A673 (cell line): ENCODE results near the gene CXCL12. TPM values are rescaled to one million over a fixed set of nuclear protein-coding genes. Genes with fewer than 3 reads are reported as not detected.

ENCODE experiments used
- BruUV-seq: library from RNA; stranded (reverse); fragments of 400-500 nt; replicated peaks from 2 replicates; lab custom pipeline; 2021; lab: Mats Ljungman, UMichigan
- CTCF ChIA-PET: fragments of 300-600 bp; sonication (Branson Sonifier 250); formaldehyde crosslinking; loops from one replicate; lab custom pipeline; 2022; ENCODE audit warnings: antibody characterized with exemption; lab: Charles Lee
- POLR2A ChIA-PET: fragments of 300-600 bp; sonication (Branson Sonifier 250); formaldehyde crosslinking; loops from one replicate; lab custom pipeline; 2022; ENCODE audit warnings: antibody characterized with exemption; ENCODE audit not compliant: low non-redundant PET; lab: Charles Lee
- DNase-seq: peaks from one replicate; pipeline ENCODE4 v3.0.0-alpha.2; 2015; ENCODE audit warnings: low spot score
- H3K27ac ChIP-seq: fragments of 200-600 bp; sonication (generic); 2 replicates; pipeline ENCODE4 v1.5.1; 2016; ENCODE audit warnings: mixed run types, low read depth, mild to moderate bottlenecking, mixed read lengths, antibody characterized with exemption, low read length; ENCODE audit not compliant: poor library complexity, severe bottlenecking
- H3K27me3 ChIP-seq: fragments of 200-600 bp; sonication (generic); replicated peaks from 2 replicates; pipeline ENCODE4 v1.6.1; 2017; ENCODE audit warnings: mixed run types, low read depth, mild to moderate bottlenecking, mixed read lengths, antibody characterized with exemption, low read length; ENCODE audit not compliant: insufficient read depth, poor library complexity
- H3K36me3 ChIP-seq: fragments of 200-600 bp; sonication (generic); 2 replicates; pipeline ENCODE4 v1.6.1; 2016; ENCODE audit warnings: mixed run types, mild to moderate bottlenecking, mixed read lengths, antibody characterized with exemption, low read length; ENCODE audit not compliant: insufficient read depth, poor library complexity, severe bottlenecking
- H3K4me1 ChIP-seq: fragments of 200-600 bp; sonication (generic); 2 replicates; pipeline ENCODE4 v1.6.1; 2017; ENCODE audit warnings: mixed run types, mild to moderate bottlenecking, mixed read lengths, antibody characterized with exemption, low read length; ENCODE audit not compliant: insufficient read depth, poor library complexity, severe bottlenecking
- H3K4me3 ChIP-seq: fragments of 200-600 bp; sonication (generic); 2 replicates; pipeline ENCODE4 v1.5.1; 2016; ENCODE audit warnings: low read depth, mixed run types, mild to moderate bottlenecking, mixed read lengths, low read length; ENCODE audit not compliant: poor library complexity, severe bottlenecking
- H3K9me3 ChIP-seq: fragments of 200-600 bp; sonication (generic); 2 replicates; pipeline ENCODE4 v1.6.1; 2016; ENCODE audit warnings: mixed run types, low read depth, mild to moderate bottlenecking, mixed read lengths, antibody characterized with exemption, low read length; ENCODE audit not compliant: poor library complexity, severe bottlenecking
- EZH2 ChIP-seq: fragments of 200-600 bp; sonication (generic); IDR thresholded peaks from 2 replicates; pipeline ENCODE4 v1.6.1; 2017; ENCODE audit warnings: borderline replicate concordance, low read depth, mild to moderate bottlenecking, mixed read lengths, antibody characterized with exemption, low read length; ENCODE audit not compliant: poor library complexity, severe bottlenecking
- intact Hi-C: fragments of 100-400 bp; cut with micrococcal nuclease; formaldehyde crosslinking; loops from one replicate; pipeline ENCODE4 v1.10.0; 2022; ENCODE audit not compliant: unreplicated experiment
- total RNA-seq: library from RNA; stranded (reverse); gene quantifications from 2 replicates; pipeline ENCODE4 v1.2.3, GENCODE V29; 2021
- TF ChIP-seq, protein P1 (sequence below): fragments of 300-800, 200-600 bp; sonication (generic); conservative IDR thresholded peaks from 2 replicates; pipeline ENCODE4 v1.5.1; 2017; ENCODE audit warnings: low read depth, mild to moderate bottlenecking, antibody characterized with exemption, low read length, moderate library complexity, mixed read lengths

Gene CXCL12
- total RNA-seq, 1 experiment from 2014 or later: 0.30 TPM

DNA sequence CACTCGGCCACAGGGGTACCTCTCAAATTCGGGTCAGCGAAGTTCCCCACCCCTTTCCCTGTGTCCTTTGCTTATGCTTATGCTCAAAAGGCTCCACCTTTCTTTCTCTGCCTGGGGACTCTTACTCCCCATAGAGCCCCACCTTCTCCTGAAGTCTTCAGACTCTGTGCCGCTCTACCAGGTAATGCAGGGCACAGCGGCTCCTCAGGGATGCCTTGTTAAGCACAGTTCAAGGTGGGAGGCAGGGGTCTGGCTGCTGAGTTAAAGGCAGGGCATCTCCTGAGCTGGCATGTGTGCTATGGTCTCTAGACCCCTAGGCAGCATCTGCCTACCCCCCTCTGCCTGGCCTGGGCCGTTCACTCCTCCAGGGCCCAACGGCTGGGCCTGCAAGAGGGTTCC is 3.0 kb upstream of the CXCL12 start:
- H3K9me3 ChIP-seq: no peaks in the 10 kb centered on the region
- POLR2A ChIA-PET: no interaction called here
- CTCF ChIA-PET: no interaction called here
- H3K36me3 ChIP-seq: no peaks in the 10 kb centered on the region
- intact Hi-C loops: loop anchor here (5.0 kb wide), 3 partner anchors 469 to 716 kb away; no protein-coding TSS in a partner anchor
- H3K4me3 ChIP-seq: no peak overlapping the region
- no peak overlapping the region for H3K27ac ChIP-seq
- no peaks in the 10 kb centered on the region for H3K4me1 ChIP-seq
- peaks cover 27% of the 10 kb centered on the region for H3K27me3 ChIP-seq
- no TSS peak for BruUV-seq
- DNase-seq: no peak
- no peak for TF ChIP-seq EZH2
- TF ChIP-seq, protein P1, sequence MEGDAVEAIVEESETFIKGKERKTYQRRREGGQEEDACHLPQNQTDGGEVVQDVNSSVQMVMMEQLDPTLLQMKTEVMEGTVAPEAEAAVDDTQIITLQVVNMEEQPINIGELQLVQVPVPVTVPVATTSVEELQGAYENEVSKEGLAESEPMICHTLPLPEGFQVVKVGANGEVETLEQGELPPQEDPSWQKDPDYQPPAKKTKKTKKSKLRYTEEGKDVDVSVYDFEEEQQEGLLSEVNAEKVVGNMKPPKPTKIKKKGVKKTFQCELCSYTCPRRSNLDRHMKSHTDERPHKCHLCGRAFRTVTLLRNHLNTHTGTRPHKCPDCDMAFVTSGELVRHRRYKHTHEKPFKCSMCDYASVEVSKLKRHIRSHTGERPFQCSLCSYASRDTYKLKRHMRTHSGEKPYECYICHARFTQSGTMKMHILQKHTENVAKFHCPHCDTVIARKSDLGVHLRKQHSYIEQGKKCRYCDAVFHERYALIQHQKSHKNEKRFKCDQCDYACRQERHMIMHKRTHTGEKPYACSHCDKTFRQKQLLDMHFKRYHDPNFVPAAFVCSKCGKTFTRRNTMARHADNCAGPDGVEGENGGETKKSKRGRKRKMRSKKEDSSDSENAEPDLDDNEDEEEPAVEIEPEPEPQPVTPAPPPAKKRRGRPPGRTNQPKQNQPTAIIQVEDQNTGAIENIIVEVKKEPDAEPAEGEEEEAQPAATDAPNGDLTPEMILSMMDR: no peak

DNA sequence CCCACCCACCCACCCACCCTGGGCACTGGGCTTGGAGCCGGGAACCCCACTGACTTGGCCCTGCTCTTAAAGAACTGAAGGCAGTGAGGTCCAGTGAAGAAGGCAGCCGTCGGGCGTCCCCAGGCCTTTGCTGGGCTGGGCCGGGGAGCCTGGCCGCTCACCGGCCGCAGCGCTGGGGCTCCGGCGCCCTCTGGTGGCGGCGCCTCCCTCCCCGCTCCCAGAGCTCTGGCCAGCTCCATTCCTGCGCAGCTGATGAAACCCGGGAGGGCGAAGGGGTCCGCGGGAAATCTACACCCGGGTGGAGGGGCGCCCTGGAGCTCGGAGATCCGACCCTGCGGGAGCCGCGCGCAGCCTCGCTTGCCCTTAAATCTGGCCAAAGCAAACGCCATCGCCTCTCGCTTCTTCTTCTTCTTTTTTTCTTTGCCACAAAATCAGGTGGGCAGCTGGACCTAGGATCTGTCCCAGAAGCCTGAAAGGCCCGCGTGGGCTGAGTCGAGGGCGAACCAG is 1.7 kb upstream of the CXCL12 start:
- H3K27me3 ChIP-seq: peaks cover 27% of the 10 kb centered on the region
- no peak overlapping the region for H3K4me3 ChIP-seq
- H3K9me3 ChIP-seq: no peaks in the 10 kb centered on the region
- no TSS peak for BruUV-seq
- no peaks in the 10 kb centered on the region for H3K36me3 ChIP-seq
- DNase-seq: peak; percentile 49
- ChIA-PET POLR2A (no interaction called here), CTCF (interaction anchor here (0.6 to 1.4 kb wide), 4 partner anchors 30 to 714 kb away, joined by 3 to 5 read pairs (median 4); no protein-coding TSS in a partner anchor)
- no peak overlapping the region for H3K27ac ChIP-seq
- TF ChIP-seq EZH2: no peak
- TF ChIP-seq, protein P1: peak; percentile 80
- H3K4me1 ChIP-seq: no peaks in the 10 kb centered on the region
- intact Hi-C loops: loop anchor here (5.0 kb wide), 3 partner anchors 471 to 714 kb away; no protein-coding TSS in a partner anchor

DNA sequence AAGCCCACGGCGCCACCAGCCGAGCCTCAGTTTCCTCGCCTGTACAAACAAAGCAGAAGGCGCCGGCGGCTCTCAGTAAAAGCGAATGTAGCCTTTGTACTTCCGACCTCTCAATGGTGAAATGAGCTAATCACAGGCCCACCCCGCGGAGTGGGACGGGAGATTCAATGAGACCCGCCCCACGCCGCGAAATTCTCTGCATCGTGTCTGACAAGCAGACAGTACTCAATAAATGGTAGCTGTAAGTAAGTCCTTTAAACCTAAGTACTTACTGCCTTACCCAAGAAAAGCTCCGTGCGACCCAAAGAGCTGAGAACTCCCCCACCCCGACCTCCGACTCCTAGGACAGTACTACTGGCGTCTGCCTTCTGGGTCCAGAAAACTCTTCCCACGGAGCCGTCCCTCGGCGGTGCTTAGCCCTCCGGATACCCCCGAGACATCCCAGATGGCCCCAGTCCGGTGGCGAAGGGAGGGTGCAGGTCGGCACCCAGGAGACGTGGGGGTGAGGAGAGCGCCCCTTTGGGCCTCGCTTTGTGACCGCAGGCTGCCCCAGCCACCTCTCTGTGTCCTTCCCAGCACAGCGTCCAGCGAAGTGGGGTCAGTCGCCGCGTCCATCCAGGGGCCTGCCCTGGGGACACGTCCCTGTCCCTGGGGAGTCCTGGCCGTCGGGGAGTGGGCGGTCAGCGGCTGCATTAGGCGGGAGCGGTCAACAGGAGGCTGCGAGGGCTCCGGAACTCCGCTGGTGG is 972 bp upstream of the CXCL12 start:
- Histone ChIP-seq H3K27me3 (peaks cover 27% of the 10 kb centered on the region), H3K36me3 (no peaks in the 10 kb centered on the region), H3K9me3 (no peaks in the 10 kb centered on the region), H3K4me3 (no peak overlapping the region), H3K27ac (no peak overlapping the region), H3K4me1 (no peaks in the 10 kb centered on the region)
- BruUV-seq: no TSS peak
- ChIA-PET POLR2A (no interaction called here), CTCF (interaction anchor here (0.6 to 1.4 kb wide), 4 partner anchors 31 to 713 kb away, joined by 3 to 5 read pairs (median 4); no protein-coding TSS in a partner anchor)
- no peak for DNase-seq
- TF ChIP-seq EZH2: no peak
- TF ChIP-seq, protein P1: no peak
- intact Hi-C loops: loop anchor here (5.0 kb wide), 3 partner anchors 471 to 714 kb away; no protein-coding TSS in a partner anchor
